ENCODE measurements around the gene CCDC146.

GRCh38 chr7:77184463-77184862 is 62.0 kb downstream of the CCDC146 start:
- TF ChIP-seq EZH2phosphoT487 (IDR thresholded peaks at IDR 0.05; ENCODE audit: low read depth) (no peak), CTCF (IDR thresholded peaks at IDR 0.05; ENCODE audit: low read depth, low read length) (no peak)

Data from OCI-LY3 (cell line).